GM19351 (cell line): Measurements from ENCODE around the gene DPEP2NB.

ENCODE experiments used
- ATAC-seq: cut with Tn5 transposase; IDR thresholded peaks from one replicate; pipeline ENCODE4 v1.9.1; 2021; ENCODE audit warnings: mild to moderate bottlenecking, moderate library complexity; ENCODE audit not compliant: unreplicated experiment

DPEP2NB gene

DNA sequence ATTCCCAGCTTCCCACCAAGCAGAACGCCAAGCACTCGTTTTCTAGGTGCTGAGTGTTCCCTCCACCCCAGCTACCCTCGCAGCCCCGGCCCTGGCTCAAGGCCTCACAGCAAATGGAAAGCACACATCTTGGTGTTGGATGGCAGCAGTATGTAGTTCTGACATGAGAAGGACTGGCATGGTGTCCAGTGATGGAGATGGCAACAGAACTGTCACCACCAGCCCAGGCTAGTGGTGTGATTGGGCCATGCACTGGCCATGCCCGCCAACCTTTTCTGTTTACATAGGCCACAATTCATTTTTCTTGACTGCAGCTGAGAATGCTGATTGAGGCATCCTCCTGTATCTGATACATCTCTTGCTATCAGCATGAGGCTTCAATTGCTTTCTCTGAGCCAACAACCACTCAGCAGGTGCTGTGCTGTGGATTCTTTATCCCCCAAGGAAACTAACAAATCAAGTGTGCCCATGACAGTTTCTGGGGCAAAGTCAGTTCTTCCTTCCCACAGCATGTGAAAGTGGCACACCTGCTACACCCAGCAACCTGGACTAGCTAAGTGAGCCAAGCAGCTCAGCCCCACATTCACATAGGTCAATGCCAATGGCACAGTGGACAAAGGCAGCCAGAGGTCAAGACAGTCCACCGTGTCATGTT is 51.1 kb downstream of the DPEP2NB start:
- ATAC-seq = no peak

DNA sequence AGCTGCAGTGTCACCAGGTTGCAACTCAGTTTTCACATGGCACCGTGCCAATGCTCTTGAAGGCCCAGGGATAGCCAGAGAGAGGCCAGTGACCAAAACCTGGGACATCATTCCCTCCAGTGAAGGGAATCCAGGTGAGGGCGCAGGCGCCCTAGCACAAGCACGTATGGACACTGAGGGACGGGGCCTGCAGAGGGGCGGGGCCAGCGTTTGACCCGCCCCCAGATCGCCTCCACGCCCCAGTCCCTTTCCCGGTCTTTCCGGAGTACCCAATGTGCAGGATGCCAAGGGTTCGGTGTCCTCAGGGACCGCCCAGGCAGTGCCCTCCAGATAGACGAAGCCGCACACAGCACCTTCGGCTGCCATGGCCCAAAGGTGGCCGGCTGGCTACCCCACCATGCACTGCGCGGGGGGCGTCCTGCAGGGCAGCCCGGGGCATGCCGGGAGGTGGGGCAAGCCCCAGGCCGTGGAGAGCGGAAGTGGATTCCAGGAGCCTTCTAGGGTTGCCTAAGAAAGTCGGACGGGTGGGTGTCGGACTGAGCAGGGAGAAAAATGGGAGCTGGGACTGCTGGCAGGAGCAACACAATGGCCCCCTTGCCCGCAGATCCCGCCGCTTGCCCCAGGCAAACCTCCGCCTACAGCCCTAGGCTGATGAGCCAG is 51.9 kb downstream of the DPEP2NB start:
- ATAC-seq = no peak
